GM21737 (cell line): ENCODE results near the gene TMEM25.
A peak's percentile ranks its signal among the peaks of the same experiment; 100 is the strongest.
"Not testable (repeated sequence)": the region's sequence is repeated elsewhere in the genome, so short reads cannot be mapped to it uniquely, and the experiment has no call there.

Experiments used
- ATAC-seq: cut with Tn5 transposase; IDR thresholded peaks from one replicate; pipeline ENCODE4 v1.9.1; 2021; ENCODE audit warnings: mild to moderate bottlenecking, moderate library complexity; ENCODE audit not compliant: unreplicated experiment

Gene TMEM25

DNA sequence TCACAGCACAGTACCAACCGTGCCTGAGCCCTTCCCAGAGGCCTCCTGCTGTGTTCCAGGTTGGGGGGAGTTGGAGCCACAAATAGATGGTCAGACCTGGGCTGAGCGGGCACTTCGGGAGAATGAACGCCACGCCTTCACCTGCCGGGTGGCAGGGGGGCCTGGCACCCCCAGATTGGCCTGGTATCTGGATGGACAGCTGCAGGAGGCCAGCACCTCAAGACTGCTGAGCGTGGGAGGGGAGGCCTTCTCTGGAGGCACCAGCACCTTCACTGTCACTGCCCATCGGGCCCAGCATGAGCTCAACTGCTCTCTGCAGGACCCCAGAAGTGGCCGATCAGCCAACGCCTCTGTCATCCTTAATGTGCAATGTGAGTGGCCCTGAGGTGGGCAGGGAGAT lies 1.1 kb downstream of the TMEM25 start:
- ATAC-seq, result no peak

DNA sequence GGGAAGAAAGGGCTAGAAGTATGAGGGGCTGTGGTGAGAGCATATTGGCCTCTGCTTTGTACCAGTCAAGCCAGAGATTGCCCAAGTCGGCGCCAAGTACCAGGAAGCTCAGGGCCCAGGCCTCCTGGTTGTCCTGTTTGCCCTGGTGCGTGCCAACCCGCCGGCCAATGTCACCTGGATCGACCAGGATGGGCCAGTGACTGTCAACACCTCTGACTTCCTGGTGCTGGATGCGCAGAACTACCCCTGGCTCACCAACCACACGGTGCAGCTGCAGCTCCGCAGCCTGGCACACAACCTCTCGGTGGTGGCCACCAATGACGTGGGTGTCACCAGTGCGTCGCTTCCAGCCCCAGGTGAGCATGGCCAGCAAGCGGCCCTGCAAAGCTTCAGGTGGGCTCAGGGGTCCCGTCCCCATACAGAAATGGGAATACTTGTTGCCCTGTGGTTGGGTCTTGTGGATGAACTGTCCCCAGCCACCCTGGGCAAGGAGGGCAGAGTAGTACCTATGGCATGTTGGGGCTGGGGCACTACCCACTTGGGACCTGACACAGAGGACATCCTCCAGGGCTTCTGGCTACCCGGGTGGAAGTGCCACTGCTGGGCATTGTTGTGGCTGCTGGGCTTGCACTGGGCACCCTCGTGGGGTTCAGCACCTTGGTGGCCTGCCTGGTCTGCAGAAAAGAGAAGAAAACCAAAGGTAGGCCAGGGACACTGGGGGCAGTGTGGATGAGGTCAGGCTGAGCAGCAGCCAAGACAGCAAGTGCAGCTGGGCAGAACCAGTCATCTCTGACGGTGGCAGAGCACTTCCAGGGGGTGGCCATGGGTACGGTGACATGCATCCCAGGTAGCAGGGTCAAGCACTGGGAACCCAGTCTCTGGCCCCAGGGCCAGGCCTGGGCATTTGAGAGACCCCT lies 2.1 kb downstream of the TMEM25 start:
- ATAC-seq, result no peak

DNA sequence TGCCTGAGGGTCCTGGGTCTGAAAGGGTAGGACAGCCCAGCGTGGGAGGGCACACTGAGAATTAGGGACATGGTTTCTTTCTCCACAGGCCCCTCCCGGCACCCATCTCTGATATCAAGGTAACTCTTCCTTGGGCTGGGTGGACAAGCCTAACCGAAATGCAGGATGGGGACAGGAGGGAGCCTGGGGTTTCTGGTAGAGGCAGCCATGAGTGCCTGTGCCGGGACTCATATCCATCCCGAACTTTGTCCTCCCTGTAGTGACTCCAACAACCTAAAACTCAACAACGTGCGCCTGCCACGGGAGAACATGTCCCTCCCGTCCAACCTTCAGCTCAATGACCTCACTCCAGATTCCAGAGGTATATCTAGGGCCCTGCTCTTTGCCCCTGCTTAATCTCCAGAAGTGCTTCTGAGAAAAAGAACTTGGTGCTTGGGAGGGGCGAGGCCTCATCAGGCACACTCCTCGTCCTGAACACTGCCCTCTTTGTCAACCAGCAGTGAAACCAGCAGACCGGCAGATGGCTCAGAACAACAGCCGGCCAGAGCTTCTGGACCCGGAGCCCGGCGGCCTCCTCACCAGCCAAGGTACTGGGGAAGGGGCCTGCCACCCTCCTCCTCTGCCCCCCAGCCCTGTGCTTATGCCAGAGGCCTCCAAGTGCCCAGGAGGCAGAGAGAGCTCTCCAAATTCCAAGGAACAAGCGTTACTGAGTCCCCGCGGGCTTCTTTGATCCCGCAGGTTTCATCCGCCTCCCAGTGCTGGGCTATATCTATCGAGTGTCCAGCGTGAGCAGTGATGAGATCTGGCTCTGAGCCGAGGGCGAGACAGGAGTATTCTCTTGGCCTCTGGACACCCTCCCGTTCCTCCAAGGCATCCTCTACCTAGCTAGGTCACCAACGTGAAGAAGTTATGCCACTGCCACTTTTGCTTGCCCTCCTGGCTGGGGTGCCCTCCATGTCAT lies 3.1 kb downstream of the TMEM25 start:
- no peak for ATAC-seq

DNA sequence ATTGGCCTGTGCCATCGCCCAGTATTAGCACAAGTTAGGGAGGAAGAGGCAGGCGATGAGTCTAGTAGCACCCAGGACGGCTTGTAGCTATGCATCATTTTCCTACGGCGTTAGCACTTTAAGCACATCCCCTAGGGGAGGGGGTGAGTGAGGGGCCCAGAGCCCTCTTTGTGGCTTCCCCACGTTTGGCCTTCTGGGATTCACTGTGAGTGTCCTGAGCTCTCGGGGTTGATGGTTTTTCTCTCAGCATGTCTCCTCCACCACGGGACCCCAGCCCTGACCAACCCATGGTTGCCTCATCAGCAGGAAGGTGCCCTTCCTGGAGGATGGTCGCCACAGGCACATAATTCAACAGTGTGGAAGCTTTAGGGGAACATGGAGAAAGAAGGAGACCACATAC lies 4.3 kb downstream of the TMEM25 start:
- no peak for ATAC-seq

DNA sequence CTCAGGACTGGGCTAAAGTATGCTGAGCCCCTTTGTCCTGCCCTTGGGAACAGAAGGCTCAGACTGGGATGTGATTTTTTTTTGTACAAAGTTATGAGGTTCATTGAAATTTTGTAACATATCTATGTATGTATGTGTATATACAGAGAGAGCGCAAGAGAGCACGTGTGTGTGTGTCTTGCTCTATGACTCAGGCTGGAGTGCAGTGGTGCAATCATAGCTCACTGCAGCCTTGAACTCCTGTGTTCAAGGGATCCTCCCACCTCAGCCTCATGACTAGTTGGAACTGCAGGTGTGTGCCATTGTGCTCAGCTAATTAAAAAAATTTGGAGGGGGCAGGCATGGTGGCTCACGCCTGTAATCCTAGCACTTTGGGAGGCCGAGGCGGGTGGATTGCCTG lies 5.7 kb downstream of the TMEM25 start:
- no peak for ATAC-seq

DNA sequence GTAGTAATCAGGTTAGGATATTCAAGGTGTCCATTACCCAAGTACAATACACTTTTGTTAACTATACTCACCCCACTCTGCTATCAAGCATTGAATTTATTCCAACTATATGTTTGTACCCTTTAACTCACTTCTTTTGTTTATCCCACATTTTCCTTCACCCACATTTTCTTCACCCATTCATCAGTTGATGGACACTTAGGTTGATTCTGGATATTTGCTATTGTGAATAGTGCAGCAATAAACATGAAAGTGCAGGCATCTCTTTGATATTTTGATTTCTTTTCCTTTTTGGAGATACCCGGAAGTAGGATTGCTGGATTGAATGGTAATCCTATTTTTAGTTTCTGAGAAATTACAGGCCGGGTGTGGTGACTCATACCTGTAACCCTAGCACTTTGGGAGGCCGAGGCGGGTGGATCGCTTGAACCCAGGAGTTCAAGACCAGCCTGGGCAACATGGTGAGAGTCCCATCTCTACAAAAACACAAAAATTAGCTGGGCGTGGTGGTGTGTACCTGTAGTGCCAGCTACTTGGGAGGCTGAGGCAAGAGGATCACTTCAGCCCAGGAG lies 6.5 kb downstream of the TMEM25 start:
- no peak for ATAC-seq

DNA sequence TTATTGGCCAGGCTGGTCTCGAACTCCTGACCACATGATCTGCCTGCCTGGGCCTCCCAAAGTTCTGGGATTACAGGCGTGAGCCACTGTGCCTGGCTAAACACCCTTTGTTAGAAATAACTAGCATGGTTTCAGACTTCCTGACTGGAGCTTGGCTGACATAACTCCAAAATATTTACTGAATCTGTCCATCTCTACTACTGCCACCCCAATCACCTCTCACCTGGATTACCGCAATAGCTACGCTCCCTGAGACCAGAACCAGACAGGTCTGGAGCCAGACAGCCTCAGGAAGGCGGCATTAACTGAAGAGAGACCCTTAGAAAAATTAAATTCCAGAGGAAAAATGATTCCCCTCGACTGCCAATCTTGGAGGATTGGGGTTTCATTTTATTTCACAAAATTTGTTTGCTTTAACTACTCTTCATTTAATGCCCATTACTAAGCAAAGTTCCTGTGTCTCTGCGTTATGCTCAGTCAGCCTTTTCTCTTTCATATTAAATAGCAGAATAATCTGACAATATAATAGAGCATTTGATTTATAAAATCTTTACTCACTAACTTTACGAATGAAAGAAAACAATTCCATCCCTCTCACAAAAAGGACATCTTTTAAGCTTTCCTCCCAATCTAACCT lies 13.1 kb downstream of the TMEM25 start:
- no peak for ATAC-seq

DNA sequence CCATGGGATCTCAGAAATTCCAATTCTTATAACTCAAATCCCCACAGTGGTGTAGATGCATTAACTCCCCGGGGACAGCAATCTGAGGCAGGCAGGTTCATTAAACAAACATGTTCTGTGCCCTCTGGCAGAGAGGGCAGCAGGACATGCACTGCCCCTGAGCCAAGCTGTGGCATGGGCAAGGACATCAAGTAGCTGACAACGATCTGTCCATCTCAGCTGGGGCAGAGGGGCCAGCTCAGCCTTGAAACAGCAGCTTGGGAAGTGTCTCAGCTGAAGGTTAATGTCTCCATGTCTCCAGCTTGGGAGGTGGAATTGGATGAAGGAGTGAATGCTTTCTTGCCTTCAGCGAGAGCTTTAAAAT lies 13.6 kb downstream of the TMEM25 start:
- ATAC-seq, result no peak

DNA sequence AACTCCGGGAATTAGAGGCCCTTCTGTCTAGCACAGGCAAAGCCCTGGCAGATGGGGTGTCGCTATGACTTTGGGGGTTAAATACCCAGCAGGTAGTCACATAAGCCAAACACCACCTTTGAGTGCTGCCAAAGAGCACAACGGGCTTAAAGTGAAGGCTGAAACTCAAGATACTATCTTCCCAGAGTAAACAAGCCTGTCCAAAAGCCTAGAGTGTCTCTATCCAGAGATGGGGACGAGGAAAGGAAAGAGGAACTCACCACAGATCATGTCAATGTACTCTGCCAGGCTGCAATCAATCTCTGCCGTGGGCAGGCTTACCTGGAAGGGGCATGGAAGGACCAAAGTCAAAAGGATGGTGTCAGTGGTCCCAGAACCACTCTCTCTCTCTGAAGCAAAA lies 14.5 kb downstream of the TMEM25 start:
- no peak for ATAC-seq

DNA sequence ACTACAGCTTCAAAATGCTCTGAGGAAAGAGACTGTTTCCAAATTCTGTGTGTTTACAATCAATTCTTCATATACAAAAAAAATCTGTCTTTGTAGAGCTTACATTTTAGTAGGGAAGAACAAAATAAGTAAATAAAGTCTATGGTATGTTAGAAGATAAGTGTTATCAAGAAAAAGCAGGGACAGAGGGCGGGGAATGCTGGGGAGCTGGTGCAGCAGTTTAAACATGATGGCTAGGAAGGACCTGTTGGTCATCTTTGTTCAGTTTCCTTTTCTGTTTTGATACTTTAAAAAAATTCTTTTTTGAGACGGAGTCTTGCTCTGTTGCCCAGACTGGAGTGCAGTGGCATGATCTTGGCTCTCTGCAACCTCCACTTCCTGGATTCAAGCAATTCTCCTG lies 16.1 kb downstream of the TMEM25 start:
- no peak for ATAC-seq

DNA sequence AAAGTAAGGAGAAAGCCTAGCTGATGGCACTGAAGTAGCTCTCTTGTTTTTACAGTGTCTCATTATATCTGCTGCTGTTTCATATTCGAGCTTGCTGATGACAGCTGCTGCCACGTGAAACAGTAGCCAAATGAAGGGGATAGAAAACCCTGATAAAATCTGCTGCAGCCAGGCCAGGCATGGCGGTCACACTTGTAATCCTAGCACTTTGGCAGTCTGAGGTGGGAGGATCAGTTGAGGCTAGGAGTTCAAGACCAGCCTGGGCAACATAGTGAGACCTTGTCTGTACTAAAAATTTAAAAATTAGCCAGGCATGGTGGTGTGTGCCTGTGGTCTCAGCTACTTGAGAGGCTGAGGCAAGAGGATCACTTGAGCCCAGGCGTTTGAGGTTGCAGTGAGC lies 21.3 kb downstream of the TMEM25 start:
- no peak for ATAC-seq

DNA sequence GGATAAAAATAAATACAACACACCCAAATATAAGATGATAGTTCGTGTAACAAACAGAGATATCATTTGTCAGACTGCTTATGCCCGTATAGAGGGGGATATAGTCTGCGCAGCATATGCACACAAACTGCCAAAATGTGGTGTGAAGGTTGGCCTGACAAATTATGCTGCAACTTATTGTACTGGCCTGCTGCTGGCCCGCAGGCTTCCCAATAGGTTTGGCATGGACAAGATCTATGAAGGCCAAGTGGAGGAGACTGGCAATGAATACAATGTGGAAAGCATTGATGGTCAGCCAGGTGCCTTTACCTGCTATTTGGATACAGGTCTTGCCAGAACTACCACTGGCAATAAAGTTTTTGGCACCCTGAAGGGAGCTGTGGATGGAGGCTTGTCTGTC lies 29.8 kb downstream of the TMEM25 start:
- no peak for ATAC-seq

DNA sequence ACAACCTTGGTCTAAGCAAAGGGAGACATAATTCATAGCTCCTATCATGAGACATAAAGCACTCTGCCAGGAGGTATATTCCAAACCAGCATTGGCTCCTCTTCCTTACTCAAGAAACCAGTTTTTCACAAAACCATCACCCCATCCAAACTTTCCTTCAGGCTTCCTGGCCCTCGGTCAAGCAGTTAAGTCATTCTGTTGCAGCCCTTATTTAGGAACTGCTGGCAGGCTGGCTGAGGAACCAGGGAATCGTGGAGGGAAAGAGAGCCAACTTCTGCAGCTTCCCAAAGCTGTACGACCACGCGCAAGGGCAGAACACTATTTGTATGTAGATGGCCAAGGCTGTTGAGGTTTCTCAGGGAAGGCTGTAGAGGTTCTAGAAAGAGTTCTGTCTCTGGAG lies 34.1 kb downstream of the TMEM25 start:
- no peak for ATAC-seq

DNA sequence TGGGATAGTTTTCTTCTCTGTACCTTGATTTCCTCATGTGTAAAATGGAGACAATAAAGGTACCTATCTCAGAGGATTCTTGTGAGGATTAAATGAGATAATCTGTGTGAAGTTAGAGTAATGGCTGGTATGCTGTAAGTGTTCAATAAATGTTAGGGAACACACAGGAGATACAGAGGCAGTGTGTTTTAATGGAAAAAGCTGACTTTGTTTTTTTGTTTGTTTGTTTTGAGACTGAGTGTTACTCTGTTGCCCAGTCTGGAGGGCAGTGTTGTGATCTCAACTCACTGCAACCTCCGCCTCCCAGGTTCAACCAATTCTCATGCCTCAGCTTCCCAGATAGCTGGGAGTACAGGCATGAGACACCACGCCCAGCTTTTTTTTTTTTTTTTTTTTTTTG lies 38.7 kb downstream of the TMEM25 start:
- ATAC-seq, result no peak

DNA sequence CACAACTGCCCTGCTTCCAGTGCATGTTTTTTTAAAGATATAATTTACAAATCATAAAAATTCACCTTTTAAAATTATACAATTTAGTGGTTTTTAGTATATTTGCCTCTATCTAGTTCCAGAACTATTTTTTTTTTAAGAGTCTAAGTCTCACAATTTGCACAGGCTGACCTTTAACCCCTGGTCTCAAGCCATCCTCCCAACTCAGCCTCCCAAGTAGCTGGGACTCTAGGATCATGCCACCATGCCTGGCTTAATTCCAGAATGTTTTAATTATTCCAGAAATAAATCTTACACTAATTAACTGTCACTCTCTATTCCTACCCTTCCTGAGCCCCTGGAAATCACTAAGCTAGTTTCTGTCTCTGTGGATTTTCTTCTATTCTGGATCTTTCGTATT lies 39.8 kb downstream of the TMEM25 start:
- no peak for ATAC-seq

DNA sequence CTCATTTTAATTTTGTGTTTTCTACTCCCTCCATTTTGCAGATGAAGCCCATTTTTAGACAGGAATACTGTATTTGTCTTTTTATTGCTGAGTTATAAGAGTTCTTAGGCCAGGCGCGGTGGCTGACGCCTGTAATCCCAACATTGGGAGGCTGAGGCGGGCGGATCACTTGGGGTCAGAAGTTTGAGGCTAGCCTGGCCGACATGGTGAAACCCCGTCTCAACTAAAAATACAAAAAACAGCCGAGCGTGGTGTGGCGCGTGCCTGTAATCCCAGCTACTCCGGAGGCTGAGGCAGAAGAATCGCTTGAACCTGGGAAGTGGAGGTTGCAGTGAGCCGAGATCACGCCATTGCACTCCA lies 40.7 kb downstream of the TMEM25 start:
- ATAC-seq, result peak; percentile 5

DNA sequence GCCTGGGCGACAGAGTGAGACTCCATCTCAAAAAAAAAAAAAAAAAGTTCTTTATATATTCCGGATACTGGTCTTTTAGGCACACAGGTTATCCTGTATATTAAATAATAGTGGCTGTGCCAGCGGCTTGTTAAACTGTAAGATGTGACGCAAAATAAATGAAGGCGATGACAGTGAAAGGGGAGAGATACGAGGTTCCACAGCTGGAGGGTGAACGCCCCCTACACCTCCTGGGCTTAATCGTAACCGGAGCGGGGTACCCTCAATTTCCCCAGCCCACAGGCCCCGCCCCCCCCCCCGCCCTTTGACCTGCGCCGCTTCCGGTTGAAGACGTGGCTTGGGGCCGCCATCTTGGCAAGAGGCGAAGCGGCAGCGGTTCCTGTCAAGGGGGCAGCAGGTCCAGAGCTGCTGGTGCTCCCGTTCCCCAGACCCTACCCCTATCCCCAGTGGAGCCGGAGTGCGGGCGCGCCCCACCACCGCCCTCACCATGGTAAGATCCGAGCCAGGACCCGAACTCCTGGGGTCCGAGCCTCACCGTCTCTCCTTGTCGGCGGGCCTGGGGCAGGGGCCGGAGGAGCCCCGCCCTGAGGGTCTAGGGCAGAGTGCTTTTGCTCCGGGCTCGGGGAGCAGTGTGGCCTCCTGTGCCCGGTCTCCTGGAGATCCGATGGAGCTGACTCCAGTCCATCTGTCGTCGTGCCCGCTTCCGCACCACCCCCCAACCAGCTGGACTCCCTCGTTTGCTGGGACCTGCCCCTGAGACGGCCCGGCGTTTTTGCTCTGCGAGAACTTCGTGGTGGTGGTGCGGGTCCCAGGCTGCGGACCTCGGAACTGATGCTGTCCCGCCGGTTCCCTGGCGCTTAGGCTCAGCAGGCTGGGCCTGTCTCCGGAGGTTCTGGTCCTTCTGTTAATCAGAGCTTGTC lies 41.3 kb downstream of the TMEM25 start, which contains the start of gene ARCN1:
Gene ARCN1 (plus strand): TSS at position 349 of the 920 bp plus-strand sequence. CDS start 139 bp downstream, at position 488.
- peak; percentile 73 for ATAC-seq

DNA sequence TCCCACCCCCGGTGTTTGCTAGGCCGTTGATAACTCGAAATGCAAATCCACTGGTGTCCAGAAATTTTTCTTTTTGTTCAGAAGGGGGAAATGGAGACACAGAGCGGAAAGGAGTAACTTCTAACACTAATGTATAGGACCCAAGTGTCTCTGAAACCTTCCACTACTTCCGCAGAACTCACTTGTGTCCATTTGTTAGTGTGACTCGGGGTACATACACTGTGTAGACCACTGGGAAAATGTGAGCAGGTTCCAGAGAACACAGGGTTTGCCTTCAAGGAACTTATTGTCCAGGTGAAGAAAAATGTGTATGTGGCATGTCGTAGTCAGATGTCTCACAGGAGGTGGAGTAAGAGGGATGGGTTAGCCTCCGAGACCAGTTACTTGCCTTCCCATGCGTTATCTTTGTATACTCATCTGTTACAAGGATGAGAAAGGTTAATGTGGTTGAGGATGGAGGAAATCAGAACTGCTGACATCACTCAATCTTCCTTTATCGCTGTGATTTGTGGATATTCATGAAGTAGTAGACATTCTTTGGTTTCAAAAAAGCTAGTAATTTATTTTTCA lies 42.1 kb downstream of the TMEM25 start:
- ATAC-seq, result peak; percentile 12

DNA sequence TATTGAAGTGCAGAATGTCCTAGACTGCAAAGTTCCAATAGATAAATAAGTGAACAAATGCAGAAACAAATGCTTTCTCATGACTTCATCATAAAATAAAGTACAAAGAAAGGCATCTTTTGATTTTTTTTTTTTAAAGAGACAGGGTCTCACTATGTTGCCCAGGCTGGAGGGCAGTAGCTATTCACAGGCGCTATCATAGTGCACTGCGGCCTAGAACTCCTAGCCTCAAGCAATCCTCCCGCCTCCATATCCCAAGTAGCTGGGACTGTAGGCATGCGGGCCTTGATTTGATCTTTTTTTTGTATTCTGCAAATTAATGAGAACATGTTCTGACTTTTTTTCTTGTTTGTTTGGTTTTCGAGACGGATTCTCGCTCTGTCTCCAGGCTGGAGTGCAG lies 43.6 kb downstream of the TMEM25 start:
- ATAC-seq, result no peak

DNA sequence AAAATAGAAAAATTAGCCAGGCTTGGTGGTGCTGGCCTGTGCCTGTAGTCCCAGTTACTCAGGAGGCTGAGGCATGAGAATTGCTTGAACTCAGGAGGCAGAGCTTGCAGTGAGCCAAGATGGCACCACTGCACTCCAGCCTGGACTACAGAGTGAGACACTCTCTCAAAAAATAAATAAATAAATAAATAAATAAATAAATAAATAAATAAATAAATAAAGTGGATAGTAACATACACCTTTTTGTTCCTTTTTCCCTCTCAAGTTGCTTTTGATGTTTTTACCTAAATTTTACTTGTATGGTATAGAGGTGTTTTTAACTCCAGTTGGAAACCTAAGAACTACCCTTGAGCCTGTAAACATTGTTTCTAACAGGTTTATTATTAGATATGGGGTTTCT lies 47.0 kb downstream of the TMEM25 start:
- ATAC-seq, result not testable (repeated sequence)
